A673 (cell line): ENCODE measurements around the gene TMEM87A. TPM values are rescaled to one million over a fixed set of nuclear protein-coding genes. Genes with fewer than 3 reads are reported as not detected.

Experiments used
- BruUV-seq: library from RNA; stranded (reverse); fragments of 400-500 nt; replicated peaks from 2 replicates; lab custom pipeline; 2021; lab: Mats Ljungman, UMichigan
- CTCF ChIA-PET: fragments of 300-600 bp; sonication (Branson Sonifier 250); formaldehyde crosslinking; loops from one replicate; lab custom pipeline; 2022; ENCODE audit warnings: antibody characterized with exemption; lab: Charles Lee
- POLR2A ChIA-PET: fragments of 300-600 bp; sonication (Branson Sonifier 250); formaldehyde crosslinking; loops from one replicate; lab custom pipeline; 2022; ENCODE audit warnings: antibody characterized with exemption; ENCODE audit not compliant: low non-redundant PET; lab: Charles Lee
- DNase-seq: peaks from one replicate; pipeline ENCODE4 v3.0.0-alpha.2; 2015; ENCODE audit warnings: low spot score
- H3K27ac ChIP-seq: fragments of 200-600 bp; sonication (generic); 2 replicates; pipeline ENCODE4 v1.5.1; 2016; ENCODE audit warnings: mixed run types, low read depth, mild to moderate bottlenecking, mixed read lengths, antibody characterized with exemption, low read length; ENCODE audit not compliant: poor library complexity, severe bottlenecking
- H3K27me3 ChIP-seq: fragments of 200-600 bp; sonication (generic); replicated peaks from 2 replicates; pipeline ENCODE4 v1.6.1; 2017; ENCODE audit warnings: mixed run types, low read depth, mild to moderate bottlenecking, mixed read lengths, antibody characterized with exemption, low read length; ENCODE audit not compliant: insufficient read depth, poor library complexity
- H3K36me3 ChIP-seq: fragments of 200-600 bp; sonication (generic); 2 replicates; pipeline ENCODE4 v1.6.1; 2016; ENCODE audit warnings: mixed run types, mild to moderate bottlenecking, mixed read lengths, antibody characterized with exemption, low read length; ENCODE audit not compliant: insufficient read depth, poor library complexity, severe bottlenecking
- H3K4me1 ChIP-seq: fragments of 200-600 bp; sonication (generic); 2 replicates; pipeline ENCODE4 v1.6.1; 2017; ENCODE audit warnings: mixed run types, mild to moderate bottlenecking, mixed read lengths, antibody characterized with exemption, low read length; ENCODE audit not compliant: insufficient read depth, poor library complexity, severe bottlenecking
- H3K4me3 ChIP-seq: fragments of 200-600 bp; sonication (generic); 2 replicates; pipeline ENCODE4 v1.5.1; 2016; ENCODE audit warnings: low read depth, mixed run types, mild to moderate bottlenecking, mixed read lengths, low read length; ENCODE audit not compliant: poor library complexity, severe bottlenecking
- H3K9me3 ChIP-seq: fragments of 200-600 bp; sonication (generic); 2 replicates; pipeline ENCODE4 v1.6.1; 2016; ENCODE audit warnings: mixed run types, low read depth, mild to moderate bottlenecking, mixed read lengths, antibody characterized with exemption, low read length; ENCODE audit not compliant: poor library complexity, severe bottlenecking
- CTCF ChIP-seq: fragments of 300-800, 200-600 bp; sonication (generic); conservative IDR thresholded peaks from 2 replicates; pipeline ENCODE4 v1.5.1; 2017; ENCODE audit warnings: low read depth, mild to moderate bottlenecking, antibody characterized with exemption, low read length, moderate library complexity, mixed read lengths
- EZH2 ChIP-seq: fragments of 200-600 bp; sonication (generic); IDR thresholded peaks from 2 replicates; pipeline ENCODE4 v1.6.1; 2017; ENCODE audit warnings: borderline replicate concordance, low read depth, mild to moderate bottlenecking, mixed read lengths, antibody characterized with exemption, low read length; ENCODE audit not compliant: poor library complexity, severe bottlenecking
- intact Hi-C: fragments of 100-400 bp; cut with micrococcal nuclease; formaldehyde crosslinking; loops from one replicate; pipeline ENCODE4 v1.10.0; 2022; ENCODE audit not compliant: unreplicated experiment
- total RNA-seq: library from RNA; stranded (reverse); gene quantifications from 2 replicates; pipeline ENCODE4 v1.2.3, GENCODE V29; 2021

TMEM87A gene
- total RNA-seq, 1 experiment from 2014 or later: 53.4 TPM

- H3K4me3 ChIP-seq: no peak overlapping the region
- H3K9me3 ChIP-seq: no peaks in the 10 kb centered on the region
- BruUV-seq: no TSS peak
- H3K27me3 ChIP-seq: no peaks in the 10 kb centered on the region
- peak; percentile 75 for DNase-seq
- no peaks in the 10 kb centered on the region for H3K36me3 ChIP-seq
- H3K27ac ChIP-seq: no peak overlapping the region
- H3K4me1 ChIP-seq: peaks cover 6% of the 10 kb centered on the region
- POLR2A ChIA-PET: no interaction called here
- TF ChIP-seq CTCF (no peak), EZH2 (no peak)
- intact Hi-C loops: loop anchor here (10.0 kb wide), 1 partner anchor 59 kb away; no protein-coding TSS in a partner anchor
- CTCF ChIA-PET: no interaction called here
Observed at GRCh38 chr15:42315521-42315920, 42.3 kb upstream of the TMEM87A start.

- no peaks in the 10 kb centered on the region for H3K36me3 ChIP-seq
- intact Hi-C loops: loop anchor here (10.0 kb wide), 1 partner anchor 60 kb away; no protein-coding TSS in a partner anchor
- CTCF ChIA-PET: no interaction called here
- POLR2A ChIA-PET: no interaction called here
- H3K4me1 ChIP-seq: peaks cover 6% of the 10 kb centered on the region
- no peak for DNase-seq
- BruUV-seq: no TSS peak
- H3K9me3 ChIP-seq: no peaks in the 10 kb centered on the region
- no peak for TF ChIP-seq EZH2
- TF ChIP-seq CTCF: no peak
- no peak overlapping the region for H3K27ac ChIP-seq
- H3K4me3 ChIP-seq: no peak overlapping the region
- H3K27me3 ChIP-seq: no peaks in the 10 kb centered on the region
Observed at GRCh38 chr15:42314818-42315217, 41.6 kb upstream of the TMEM87A start.

- Histone ChIP-seq H3K4me3 (no peak overlapping the region), H3K27ac (no peak overlapping the region), H3K36me3 (no peaks in the 10 kb centered on the region), H3K9me3 (no peaks in the 10 kb centered on the region), H3K4me1 (peaks cover 6% of the 10 kb centered on the region), H3K27me3 (no peaks in the 10 kb centered on the region)
- ChIA-PET POLR2A (no interaction called here), CTCF (no interaction called here)
- TF ChIP-seq CTCF (no peak), EZH2 (no peak)
- intact Hi-C loops: loop anchor here (10.0 kb wide), 1 partner anchor 61 kb away; no protein-coding TSS in a partner anchor
- no peak for DNase-seq
- BruUV-seq: no TSS peak
Observed at GRCh38 chr15:42313463-42313862, 40.2 kb upstream of the TMEM87A start.
